KMS-11 (cell line): Measurements from ENCODE around the gene MSANTD2.

Experiments used
- H2AFZ ChIP-seq: fragments of 200-600 bp; sonication (generic); 2 replicates; pipeline ENCODE4 v1.6.1; 2016; ENCODE audit warnings: antibody characterized with exemption, mixed run types, low read depth
- H3K27ac ChIP-seq: fragments of 200-600 bp; sonication (generic); 2 replicates; pipeline ENCODE4 v1.6.1; 2016; ENCODE audit warnings: mild to moderate bottlenecking, mixed run types
- H3K27me3 ChIP-seq: fragments of 200-600 bp; sonication (generic); 2 replicates; pipeline ENCODE4 v1.6.1; 2017; ENCODE audit warnings: mild to moderate bottlenecking, low read depth, mixed run types, moderate library complexity; ENCODE audit not compliant: insufficient read depth
- H3K36me3 ChIP-seq: fragments of 200-600 bp; sonication (generic); 2 replicates; pipeline ENCODE4 v1.6.1; 2017; ENCODE audit warnings: mild to moderate bottlenecking, mixed run types; ENCODE audit not compliant: insufficient read depth
- H3K4me1 ChIP-seq: fragments of 200-600 bp; sonication (generic); 2 replicates; pipeline ENCODE4 v1.6.1; 2016; ENCODE audit warnings: mild to moderate bottlenecking, low read depth, mixed run types; ENCODE audit not compliant: poor library complexity, severe bottlenecking
- H3K4me2 ChIP-seq: fragments of 200-600 bp; sonication (generic); 2 replicates; pipeline ENCODE4 v1.7.0; 2016; ENCODE audit warnings: mild to moderate bottlenecking, mixed run types
- H3K4me3 ChIP-seq: fragments of 200-600 bp; sonication (generic); IDR thresholded peaks from 2 replicates; pipeline ENCODE4 v1.6.1; 2017; ENCODE audit warnings: low read depth, low read length, mixed read lengths; ENCODE audit not compliant: insufficient read depth
- H3K79me2 ChIP-seq: fragments of 200-600 bp; sonication (generic); 2 replicates; pipeline ENCODE4 v1.6.1; 2016; ENCODE audit warnings: low read depth, mixed run types; ENCODE audit not compliant: insufficient read depth
- H3K9ac ChIP-seq: fragments of 200-600 bp; sonication (generic); 2 replicates; pipeline ENCODE4 v1.6.1; 2016; ENCODE audit warnings: mild to moderate bottlenecking, mixed run types
- H4K20me1 ChIP-seq: fragments of 200-600 bp; sonication (generic); 2 replicates; pipeline ENCODE4 v1.6.1; 2016; ENCODE audit warnings: mild to moderate bottlenecking, mixed run types; ENCODE audit not compliant: insufficient read depth
- CTCF ChIP-seq: fragments of 200-600 bp; sonication (generic); conservative IDR thresholded peaks from 2 replicates; pipeline ENCODE4 v1.6.1; 2017; ENCODE audit warnings: low read depth, mild to moderate bottlenecking, antibody characterized with exemption, low read length, moderate library complexity, mixed read lengths

The MSANTD2 gene

GRCh38 chr11:124727474-124727873 is 72.7 kb downstream of the MSANTD2 start:
- Histone ChIP-seq H3K4me2 (no peak overlapping the region), H3K4me1 (no peaks in the 10 kb centered on the region)

GRCh38 chr11:124725719-124726105 is 74.5 kb downstream of the MSANTD2 start:
- Histone ChIP-seq H3K4me3 (no peak overlapping the region), H3K79me2 (no peaks in the 10 kb centered on the region), H3K4me2 (no peak overlapping the region), H3K27ac (no peak overlapping the region), H2AFZ (no peak overlapping the region), H3K9ac (no peak overlapping the region), H3K27me3 (no peaks in the 10 kb centered on the region), H3K36me3 (no peaks in the 10 kb centered on the region), H4K20me1 (no peaks in the 10 kb centered on the region), H3K4me1 (no peaks in the 10 kb centered on the region)
- no peak for TF ChIP-seq CTCF

More at GRCh38 chr11:124727474-124727873, 72.7 kb downstream of the MSANTD2 start:
- no peak for TF ChIP-seq CTCF
- no peak overlapping the region for H3K4me3 ChIP-seq
- H4K20me1 ChIP-seq, result no peaks in the 10 kb centered on the region
- H3K9ac ChIP-seq, result no peak overlapping the region
- H3K36me3 ChIP-seq, result no peaks in the 10 kb centered on the region
- no peaks in the 10 kb centered on the region for H3K27me3 ChIP-seq
- no peaks in the 10 kb centered on the region for H3K79me2 ChIP-seq
- H3K27ac ChIP-seq, result no peak overlapping the region
- H2AFZ ChIP-seq, result no peak overlapping the region

GRCh38 chr11:124724979-124725718 is 75.1 kb downstream of the MSANTD2 start:
- H3K27me3 ChIP-seq, result no peaks in the 10 kb centered on the region
- no peak overlapping the region for H3K4me3 ChIP-seq
- no peak overlapping the region for H3K4me2 ChIP-seq
- no peak overlapping the region for H3K9ac ChIP-seq
- TF ChIP-seq CTCF, result no peak
- no peak overlapping the region for H3K27ac ChIP-seq
- H3K79me2 ChIP-seq, result no peaks in the 10 kb centered on the region
- no peaks in the 10 kb centered on the region for H3K36me3 ChIP-seq
- no peaks in the 10 kb centered on the region for H4K20me1 ChIP-seq
- no peak overlapping the region for H2AFZ ChIP-seq
- H3K4me1 ChIP-seq, result no peaks in the 10 kb centered on the region

- Histone ChIP-seq H3K4me3 (no peak overlapping the region), H3K79me2 (no peaks in the 10 kb centered on the region), H4K20me1 (no peaks in the 10 kb centered on the region), H3K36me3 (no peaks in the 10 kb centered on the region), H3K27me3 (no peaks in the 10 kb centered on the region), H3K9ac (no peak overlapping the region), H3K4me1 (no peaks in the 10 kb centered on the region), H3K27ac (no peak overlapping the region), H3K4me2 (no peak overlapping the region), H2AFZ (no peak overlapping the region)
- no peak for TF ChIP-seq CTCF
Observed at GRCh38 chr11:124722176-124722575, 78.0 kb downstream of the MSANTD2 start.
